OCI-LY3 (cell line): ENCODE results near the gene MXI1.

Source experiments
- CTCF ChIP-seq: fragments of 200-600, 300-600 bp; sonication (generic); IDR thresholded peaks from 2 replicates; pipeline ENCODE4 v1.5.1; 2014; ENCODE audit warnings: antibody characterized with exemption, low read length, low read depth
- EZH2phosphoT487 ChIP-seq: fragments of 200-600 bp; shearing (Covaris generic); IDR thresholded peaks from 2 replicates; pipeline ENCODE4 v1.6.1; 2018; ENCODE audit warnings: antibody characterized with exemption, mixed run types, low read depth

GRCh38 chr10:110323503-110323902 lies 116.1 kb downstream of the MXI1 start:
- TF ChIP-seq CTCF (no peak), EZH2phosphoT487 (no peak)
